Fibroblast of lung (primary cell): ENCODE measurements around the gene YJU2. TPM values are rescaled to one million over a fixed set of nuclear protein-coding genes. Genes with fewer than 3 reads are reported as not detected.
A peak's percentile ranks its signal among the peaks of the same experiment; 100 is the strongest.

Experiments
- DNase-seq, 2 donors: peaks; one replicate each; pipeline versions ENCODE4 v3.0.0 to v3.0.0-alpha.2; 2010; ENCODE audit warnings: low read depth in 2 of 2
- H2AFZ ChIP-seq: 2 replicates; pipeline ENCODE4 v1.5.1; 2012; ENCODE audit warnings: low read length, control low read depth, inconsistent platforms
- H3K27ac ChIP-seq: 2 replicates; pipeline ENCODE4 v1.5.1; 2011; ENCODE audit warnings: low read length, control low read depth; ENCODE audit not compliant: insufficient read depth
- H3K27me3 ChIP-seq: 2 replicates; pipeline ENCODE4 v1.5.1; 2011; ENCODE audit warnings: mild to moderate bottlenecking, low read length; ENCODE audit not compliant: control insufficient read depth, insufficient read depth
- H3K36me3 ChIP-seq: 2 replicates; pipeline ENCODE4 v1.5.1; 2011; ENCODE audit warnings: low read length; ENCODE audit not compliant: control insufficient read depth, insufficient read depth
- H3K4me1 ChIP-seq: 2 replicates; pipeline ENCODE4 v1.5.1; 2011; ENCODE audit warnings: low read length; ENCODE audit not compliant: control insufficient read depth, insufficient read depth; ENCODE audit errors: extremely low read depth
- H3K4me2 ChIP-seq: 2 replicates; pipeline ENCODE4 v1.5.1; 2011; ENCODE audit warnings: low read length, control low read depth; ENCODE audit not compliant: insufficient read depth; ENCODE audit errors: extremely low read depth
- H3K4me3 ChIP-seq, 4 experiments: fragments of 200-600 bp in 1 of 4; sonication (generic) in 1 of 4; replicated peaks in 1 of 4; 2 replicates each; pipeline ENCODE4 v1.5.1; 2011 to 2016; ENCODE audit warnings: low read length in 4 of 4, low read depth in 3 of 4, mild to moderate bottlenecking in 3 of 4, control low read depth in 2 of 4, inconsistent platforms in 1 of 4, mixed read lengths in 1 of 4; ENCODE audit not compliant: insufficient read depth in 1 of 4; ENCODE audit errors: control extremely low read depth in 1 of 4
- H3K79me2 ChIP-seq: 2 replicates; pipeline ENCODE4 v1.5.1; 2012; ENCODE audit warnings: mild to moderate bottlenecking, low read length, inconsistent platforms; ENCODE audit not compliant: control insufficient read depth, insufficient read depth
- H3K9ac ChIP-seq: 2 replicates; pipeline ENCODE4 v1.5.1; 2011; ENCODE audit warnings: mild to moderate bottlenecking, low read length, control low read depth; ENCODE audit not compliant: insufficient read depth
- H3K9me3 ChIP-seq: 2 replicates; pipeline ENCODE4 v1.5.1; 2012; ENCODE audit warnings: low read depth, low read length; ENCODE audit not compliant: control insufficient read depth, insufficient read depth
- H4K20me1 ChIP-seq: 2 replicates; pipeline ENCODE4 v1.5.1; 2011; ENCODE audit warnings: low read length; ENCODE audit not compliant: control insufficient read depth, insufficient read depth; ENCODE audit errors: extremely low read depth
- CTCF ChIP-seq, 2 donors: IDR thresholded peaks in 1 of 2; conservative IDR thresholded peaks in 1 of 2; 1 replicate in 1 of 2; 2 replicates in 1 of 2; pipeline ENCODE4 v1.5.1; 2011 to 2012; ENCODE audit warnings: low read length in 2 of 2, control low read depth in 1 of 2, inconsistent platforms in 1 of 2, low read depth in 1 of 2, mild to moderate bottlenecking in 1 of 2
- EZH2 ChIP-seq: IDR thresholded peaks from 2 replicates; pipeline ENCODE4 v1.5.1; 2012; ENCODE audit warnings: low read length, control low read depth, mild to moderate bottlenecking; ENCODE audit errors: missing control alignments
- polyA plus RNA-seq, 2 donors: library from polyadenylated mRNA; depleted of rRNA in 1 of 2; stranded (reverse) in 1 of 2; unstranded in 1 of 2; fragments of >200 nt; gene quantifications; 2 replicates each; pipeline ENCODE4 v1.2.1, GENCODE V29; 2011 to 2012; ENCODE audit warnings: missing spikeins in 1 of 2
- total RNA-seq: library from RNA; depleted of rRNA; stranded (reverse); fragments of >200 nt; gene quantifications from 2 replicates; pipeline ENCODE4 v1.2.1, GENCODE V29; 2014

The YJU2 gene
- total and polyA plus RNA-seq, 2 donors (not counting 1 experiment from before 2014, with no cell fraction given): 10.7 to 14.7 TPM

GRCh38 chr19:4294389-4294788 lies 47.5 kb downstream of the YJU2 start:
- TF ChIP-seq EZH2 (no peak), CTCF (conservative IDR thresholded peaks at IDR 0.05 in 1 of 2, IDR thresholded peaks at IDR 0.05 in 1 of 2; ENCODE audit: low read depth in 1 of 2, low read length in 2 of 2) (no peak)
- Histone ChIP-seq H3K36me3 (no peaks in the 10 kb centered on the region), H2AFZ (no peak overlapping the region)

DNA sequence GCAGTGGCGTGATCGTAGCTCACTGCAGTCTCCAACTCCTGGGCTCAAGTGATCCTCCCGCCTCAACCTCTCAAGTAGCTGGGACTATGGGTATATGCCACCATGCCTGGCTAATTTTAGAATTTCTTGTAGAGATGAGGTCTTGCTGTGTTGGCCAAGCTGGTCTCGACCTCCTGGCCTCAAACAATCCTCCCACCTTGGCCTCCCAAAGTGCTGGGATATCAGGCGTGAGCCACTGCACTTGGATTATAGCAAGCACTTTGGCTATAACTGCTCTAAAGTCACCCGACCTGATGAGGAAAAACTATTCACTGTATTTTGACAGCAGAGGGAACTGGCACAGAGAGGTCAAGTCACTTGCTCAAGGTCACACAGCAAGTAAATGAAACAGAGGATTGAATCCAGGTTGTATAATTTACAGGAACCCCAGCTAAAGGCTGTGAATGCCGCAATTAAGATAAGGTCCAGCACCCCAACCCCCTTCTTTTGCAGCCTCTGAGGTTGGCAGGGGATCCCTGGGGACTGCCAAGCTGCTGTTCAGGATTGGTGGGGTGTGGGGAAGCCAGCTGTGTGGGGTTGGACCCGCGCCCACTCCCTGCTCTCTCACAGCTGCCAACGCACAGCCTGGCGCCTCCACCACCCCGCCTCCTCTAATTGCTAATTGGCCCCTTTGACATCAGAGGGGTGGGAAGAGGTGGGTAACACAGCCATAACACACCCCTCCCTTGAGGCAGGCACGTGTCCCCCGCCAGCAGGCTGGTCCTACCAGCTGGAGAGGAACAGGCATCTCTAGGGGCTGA lies 49.3 kb downstream of the YJU2 start:
- TF ChIP-seq EZH2 (no peak), CTCF (conservative IDR thresholded peaks at IDR 0.05 in 1 of 2, IDR thresholded peaks at IDR 0.05 in 1 of 2; ENCODE audit: low read depth in 1 of 2, low read length in 2 of 2) (no peak)
- Histone ChIP-seq H3K4me1 (no peaks in the 10 kb centered on the region), H3K27ac (no peak overlapping the region), H3K27me3 (peaks cover 3% of the 10 kb centered on the region), H3K9me3 (no peaks in the 10 kb centered on the region), H3K4me3 (no peak overlapping the region), H3K4me2 (no peak overlapping the region), H3K9ac (no peak overlapping the region), H4K20me1 (no peaks in the 10 kb centered on the region), H2AFZ (no peak overlapping the region), H3K79me2 (no peaks in the 10 kb centered on the region), H3K36me3 (no peaks in the 10 kb centered on the region)
- peak; percentile 20 to 33 for DNase-seq

More at GRCh38 chr19:4294389-4294788, 47.5 kb downstream of the YJU2 start:
- H3K27me3 ChIP-seq: peaks cover 3% of the 10 kb centered on the region
- H3K9ac ChIP-seq: no peak overlapping the region
- no peak overlapping the region for H3K4me3 ChIP-seq
- no peaks in the 10 kb centered on the region for H3K79me2 ChIP-seq
- no peaks in the 10 kb centered on the region for H3K4me1 ChIP-seq
- no peaks in the 10 kb centered on the region for H4K20me1 ChIP-seq
- no peak for DNase-seq
- no peaks in the 10 kb centered on the region for H3K9me3 ChIP-seq
- no peak overlapping the region for H3K27ac ChIP-seq
- H3K4me2 ChIP-seq: no peak overlapping the region

DNA sequence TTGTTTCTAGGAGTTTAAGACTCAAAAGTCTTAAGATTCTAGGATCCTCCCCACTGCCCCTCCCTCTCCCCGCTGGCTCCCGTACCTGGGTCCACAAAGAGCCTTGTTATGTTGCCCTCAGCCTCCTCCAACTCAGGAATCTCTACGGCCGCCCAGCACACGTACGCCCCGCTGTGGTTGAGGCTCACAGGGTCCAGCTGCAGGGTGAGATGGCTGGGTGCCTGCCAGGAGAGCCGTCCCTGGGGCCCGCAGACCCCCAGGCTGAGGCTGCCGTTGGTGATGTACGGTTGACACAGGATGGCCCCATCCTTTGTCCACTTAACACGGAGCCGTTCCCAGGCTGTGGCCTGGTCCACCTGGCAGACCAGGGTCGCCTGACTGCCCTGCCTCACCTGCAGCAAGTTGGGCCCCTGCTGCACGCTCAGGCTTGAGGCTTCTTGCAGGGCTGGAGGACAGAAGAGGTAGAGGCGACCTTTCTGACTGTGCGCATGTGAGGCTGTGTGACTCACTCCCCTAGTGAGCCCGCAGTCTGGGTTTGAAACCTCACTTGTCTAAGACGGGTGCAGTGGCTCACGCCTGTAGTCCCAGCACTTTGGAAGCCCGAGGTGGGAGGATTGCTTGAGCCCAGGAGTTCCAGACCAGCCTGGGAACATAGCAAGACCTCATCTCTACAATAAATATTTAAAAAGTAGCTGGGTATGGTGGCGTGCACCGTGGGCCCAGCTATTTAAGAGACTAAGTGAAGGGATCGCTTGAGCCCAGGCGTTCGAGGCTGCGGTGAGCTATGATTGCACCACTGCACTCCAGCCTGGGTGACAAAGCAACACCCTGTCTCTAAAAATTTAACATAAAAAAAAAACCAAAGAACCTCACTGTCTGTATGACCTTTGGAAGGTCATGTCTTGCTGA lies 51.3 kb downstream of the YJU2 start:
- H3K9me3 ChIP-seq: no peaks in the 10 kb centered on the region
- no peak overlapping the region for H3K4me2 ChIP-seq
- H2AFZ ChIP-seq: no peak overlapping the region
- no peak for TF ChIP-seq CTCF (conservative IDR thresholded peaks at IDR 0.05 in 1 of 2, IDR thresholded peaks at IDR 0.05 in 1 of 2; ENCODE audit: low read depth in 1 of 2, low read length in 2 of 2)
- TF ChIP-seq EZH2: no peak
- H3K27me3 ChIP-seq: peaks cover 3% of the 10 kb centered on the region
- peak in 1 of 2 donors; percentile 31 for DNase-seq
- no peaks in the 10 kb centered on the region for H3K4me1 ChIP-seq
- H3K9ac ChIP-seq: no peak overlapping the region
- H3K36me3 ChIP-seq: no peaks in the 10 kb centered on the region
- H3K79me2 ChIP-seq: no peaks in the 10 kb centered on the region
- no peak overlapping the region for H3K4me3 ChIP-seq
- H4K20me1 ChIP-seq: no peaks in the 10 kb centered on the region
- no peak overlapping the region for H3K27ac ChIP-seq
